SK-N-SH treated with all-trans-retinoic acid at 6 μM for 48 hours (cell line): ENCODE data around the gene PTPRJ.

Source experiments
- ATAC-seq: fragments of 200-7000 bp; cut with Tn5 transposase; 3 replicates; pipeline ENCODE4 v1.9.1; 2020; ENCODE audit warnings: mild to moderate bottlenecking, moderate library complexity
- ARNTL ChIP-seq: fragments of 450-650 bp; formaldehyde crosslinking; IDR thresholded peaks from 2 replicates; pipeline ENCODE4 v1.5.0; 2020; ENCODE audit warnings: low read depth, mild to moderate bottlenecking, moderate library complexity, borderline replicate concordance
- BACH2 ChIP-seq: fragments of 250-450 bp; sonication (Bioruptor Pico); IDR thresholded peaks from 2 replicates; pipeline ENCODE4 v1.9.0; 2021; ENCODE audit warnings: mild to moderate bottlenecking, borderline replicate concordance
- CSDC2 ChIP-seq: fragments of 250-450 bp; sonication (Bioruptor Pico); IDR thresholded peaks from 2 replicates; pipeline ENCODE4 v1.5.0; 2020; ENCODE audit warnings: mild to moderate bottlenecking, moderate library complexity
- ESRRG ChIP-seq: fragments of 250-450 bp; sonication (Bioruptor Pico); IDR thresholded peaks from 2 replicates; pipeline ENCODE4 v1.6.1; 2021; ENCODE audit warnings: mild to moderate bottlenecking
- GLIS3 ChIP-seq: fragments of 250-450 bp; sonication (Bioruptor Pico); IDR thresholded peaks from 2 replicates; pipeline ENCODE4 v1.5.0; 2020; ENCODE audit warnings: mild to moderate bottlenecking, moderate library complexity
- ISL1 ChIP-seq: fragments of 250-450 bp; sonication (Bioruptor Pico); IDR thresholded peaks from 2 replicates; pipeline ENCODE4 v2.1.2; 2022; ENCODE audit warnings: mild to moderate bottlenecking, moderate library complexity
- OSR1 ChIP-seq: fragments of 250-450 bp; sonication (Bioruptor Pico); IDR thresholded peaks from 2 replicates; pipeline ENCODE4 v1.8.0; 2022; ENCODE audit warnings: moderate library complexity, mild to moderate bottlenecking, inconsistent platforms
- PPARA ChIP-seq: fragments of 250-450 bp; sonication (Bioruptor Pico); IDR thresholded peaks from 2 replicates; pipeline ENCODE4 v1.5.0; 2020; ENCODE audit warnings: mild to moderate bottlenecking, borderline replicate concordance
- RARB ChIP-seq: fragments of 250-450 bp; sonication (Bioruptor Pico); IDR thresholded peaks from 2 replicates; pipeline ENCODE4 v1.8.0; 2021; ENCODE audit warnings: mild to moderate bottlenecking, moderate library complexity
- SNAI2 ChIP-seq: fragments of 250-450 bp; sonication (Bioruptor Pico); IDR thresholded peaks from 2 replicates; pipeline ENCODE4 v1.5.0; 2020; ENCODE audit warnings: mild to moderate bottlenecking, moderate library complexity
- TCF4 ChIP-seq: fragments of 250-450 bp; sonication (Bioruptor Pico); IDR thresholded peaks from 2 replicates; pipeline ENCODE4 v1.8.0; 2021; ENCODE audit warnings: mild to moderate bottlenecking, moderate library complexity, borderline replicate concordance
- TOX ChIP-seq: fragments of 250-450 bp; sonication (Bioruptor Pico); IDR thresholded peaks from 2 replicates; pipeline ENCODE4 v1.8.0; 2021; ENCODE audit warnings: mild to moderate bottlenecking, moderate library complexity, borderline replicate concordance
- ZC3H10 ChIP-seq: fragments of 250-450 bp; sonication (Bioruptor Pico); IDR thresholded peaks from 2 replicates; pipeline ENCODE4 v1.5.1; 2021; ENCODE audit warnings: mild to moderate bottlenecking, moderate library complexity
- ZFP3 ChIP-seq: fragments of 250-450 bp; sonication (Bioruptor Pico); IDR thresholded peaks from 2 replicates; pipeline ENCODE4 v1.5.0; 2020; ENCODE audit warnings: mild to moderate bottlenecking, moderate library complexity
- ZFP30 ChIP-seq: fragments of 450-650 bp; formaldehyde crosslinking; IDR thresholded peaks from 2 replicates; pipeline ENCODE4 v1.5.0; 2022; ENCODE audit warnings: mild to moderate bottlenecking, moderate library complexity
- ZNF565 ChIP-seq: fragments of 450-650 bp; formaldehyde crosslinking; conservative IDR thresholded peaks from 2 replicates; pipeline ENCODE4 v1.5.0; 2020; ENCODE audit warnings: low read depth, mild to moderate bottlenecking, moderate library complexity
- ZNF70 ChIP-seq: fragments of 450-650 bp; formaldehyde crosslinking; IDR thresholded peaks from 2 replicates; pipeline ENCODE4 v1.5.0; 2020; ENCODE audit warnings: mild to moderate bottlenecking, moderate library complexity
- ZNF8 ChIP-seq: fragments of 450-650 bp; formaldehyde crosslinking; IDR thresholded peaks from 2 replicates; pipeline ENCODE4 v1.5.0; 2020; ENCODE audit warnings: mild to moderate bottlenecking, moderate library complexity
- TF ChIP-seq, protein P1 (sequence below): fragments of 250-450 bp; sonication (Bioruptor Pico); IDR thresholded peaks from 2 replicates; pipeline ENCODE4 v1.5.1; 2020; ENCODE audit warnings: low read depth, mild to moderate bottlenecking, moderate library complexity
- TF ChIP-seq, protein P2 (sequence below): fragments of 250-450 bp; sonication (Bioruptor Pico); IDR thresholded peaks from 2 replicates; pipeline ENCODE4 v1.8.0; 2020; ENCODE audit warnings: mild to moderate bottlenecking, moderate library complexity, borderline replicate concordance
- TF ChIP-seq, protein P3 (sequence below): fragments of 250-450 bp; sonication (Bioruptor Pico); IDR thresholded peaks from 2 replicates; pipeline ENCODE4 v1.5.0; 2020; ENCODE audit warnings: mild to moderate bottlenecking, moderate library complexity
- TF ChIP-seq, protein P4 (sequence below): fragments of 250-450 bp; sonication (Bioruptor Pico); IDR thresholded peaks from 2 replicates; pipeline ENCODE4 v1.8.0; 2021; ENCODE audit warnings: low read depth, mild to moderate bottlenecking, moderate library complexity, borderline replicate concordance

The PTPRJ gene

DNA sequence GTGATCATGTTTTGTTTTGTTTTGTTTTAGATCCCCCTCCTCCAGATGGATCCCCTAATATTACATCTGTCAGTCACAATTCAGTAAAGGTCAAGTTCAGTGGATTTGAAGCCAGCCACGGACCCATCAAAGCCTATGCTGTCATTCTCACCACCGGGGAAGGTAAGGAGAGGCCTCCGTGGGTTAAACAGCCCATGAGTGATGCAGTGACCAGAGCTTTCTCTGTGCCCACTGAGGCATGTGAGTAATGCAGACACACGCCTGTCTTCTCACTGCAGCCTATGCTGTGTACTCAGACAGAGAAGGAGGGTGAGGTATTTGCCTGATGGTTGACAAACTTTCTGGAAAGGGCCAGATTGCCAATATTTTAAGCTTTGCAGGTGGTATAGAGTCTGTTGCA lies 162.5 kb downstream of the PTPRJ start:
- no peak for TF ChIP-seq ZC3H10 (CRISPR knock-in tag)
- TF ChIP-seq ARNTL (CRISPR knock-in tag) = no peak
- TF ChIP-seq TOX (CRISPR knock-in tag) = no peak
- TF ChIP-seq ZFP3 (CRISPR knock-in tag) = no peak
- TF ChIP-seq, protein P1, sequence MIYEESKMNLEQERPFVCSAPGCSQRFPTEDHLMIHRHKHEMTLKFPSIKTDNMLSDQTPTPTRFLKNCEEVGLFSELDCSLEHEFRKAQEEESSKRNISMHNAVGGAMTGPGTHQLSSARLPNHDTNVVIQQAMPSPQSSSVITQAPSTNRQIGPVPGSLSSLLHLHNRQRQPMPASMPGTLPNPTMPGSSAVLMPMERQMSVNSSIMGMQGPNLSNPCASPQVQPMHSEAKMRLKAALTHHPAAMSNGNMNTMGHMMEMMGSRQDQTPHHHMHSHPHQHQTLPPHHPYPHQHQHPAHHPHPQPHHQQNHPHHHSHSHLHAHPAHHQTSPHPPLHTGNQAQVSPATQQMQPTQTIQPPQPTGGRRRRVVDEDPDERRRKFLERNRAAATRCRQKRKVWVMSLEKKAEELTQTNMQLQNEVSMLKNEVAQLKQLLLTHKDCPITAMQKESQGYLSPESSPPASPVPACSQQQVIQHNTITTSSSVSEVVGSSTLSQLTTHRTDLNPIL (CRISPR knock-in tag) = no peak
- no peak for TF ChIP-seq GLIS3 (CRISPR knock-in tag)
- no peak for TF ChIP-seq BACH2 (CRISPR knock-in tag)
- TF ChIP-seq SNAI2 (CRISPR knock-in tag) = no peak
- TF ChIP-seq ZNF70 (CRISPR knock-in tag) = no peak
- TF ChIP-seq, all 23 proteins: peak for 0
- no peak for ATAC-seq

DNA sequence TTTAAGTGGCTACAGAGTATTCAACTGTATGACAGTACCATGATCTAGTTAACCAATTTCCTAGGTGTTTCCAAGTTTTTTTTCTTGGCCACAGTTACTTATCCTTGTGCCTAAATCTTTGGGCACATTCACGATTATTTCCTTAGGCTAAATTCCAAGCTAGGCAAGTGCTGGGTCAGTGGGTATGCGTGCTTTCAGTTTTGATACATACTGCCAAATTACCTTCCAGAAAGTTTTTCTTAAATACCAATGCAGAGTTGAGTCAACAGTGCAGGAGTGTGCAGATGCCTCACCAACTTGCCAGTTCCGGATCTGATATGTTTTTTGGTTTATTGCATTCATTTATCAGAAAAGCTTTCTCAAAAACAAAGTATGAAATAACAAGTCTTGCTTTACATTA lies 168.4 kb downstream of the PTPRJ start:
- ATAC-seq = no peak
- no peak for TF ChIP-seq ARNTL (CRISPR knock-in tag)
- TF ChIP-seq, protein P2, sequence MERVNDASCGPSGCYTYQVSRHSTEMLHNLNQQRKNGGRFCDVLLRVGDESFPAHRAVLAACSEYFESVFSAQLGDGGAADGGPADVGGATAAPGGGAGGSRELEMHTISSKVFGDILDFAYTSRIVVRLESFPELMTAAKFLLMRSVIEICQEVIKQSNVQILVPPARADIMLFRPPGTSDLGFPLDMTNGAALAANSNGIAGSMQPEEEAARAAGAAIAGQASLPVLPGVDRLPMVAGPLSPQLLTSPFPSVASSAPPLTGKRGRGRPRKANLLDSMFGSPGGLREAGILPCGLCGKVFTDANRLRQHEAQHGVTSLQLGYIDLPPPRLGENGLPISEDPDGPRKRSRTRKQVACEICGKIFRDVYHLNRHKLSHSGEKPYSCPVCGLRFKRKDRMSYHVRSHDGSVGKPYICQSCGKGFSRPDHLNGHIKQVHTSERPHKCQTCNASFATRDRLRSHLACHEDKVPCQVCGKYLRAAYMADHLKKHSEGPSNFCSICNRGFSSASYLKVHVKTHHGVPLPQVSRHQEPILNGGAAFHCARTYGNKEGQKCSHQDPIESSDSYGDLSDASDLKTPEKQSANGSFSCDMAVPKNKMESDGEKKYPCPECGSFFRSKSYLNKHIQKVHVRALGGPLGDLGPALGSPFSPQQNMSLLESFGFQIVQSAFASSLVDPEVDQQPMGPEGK (CRISPR knock-in tag) = no peak
- no peak for TF ChIP-seq CSDC2
- TF ChIP-seq, protein P3, sequence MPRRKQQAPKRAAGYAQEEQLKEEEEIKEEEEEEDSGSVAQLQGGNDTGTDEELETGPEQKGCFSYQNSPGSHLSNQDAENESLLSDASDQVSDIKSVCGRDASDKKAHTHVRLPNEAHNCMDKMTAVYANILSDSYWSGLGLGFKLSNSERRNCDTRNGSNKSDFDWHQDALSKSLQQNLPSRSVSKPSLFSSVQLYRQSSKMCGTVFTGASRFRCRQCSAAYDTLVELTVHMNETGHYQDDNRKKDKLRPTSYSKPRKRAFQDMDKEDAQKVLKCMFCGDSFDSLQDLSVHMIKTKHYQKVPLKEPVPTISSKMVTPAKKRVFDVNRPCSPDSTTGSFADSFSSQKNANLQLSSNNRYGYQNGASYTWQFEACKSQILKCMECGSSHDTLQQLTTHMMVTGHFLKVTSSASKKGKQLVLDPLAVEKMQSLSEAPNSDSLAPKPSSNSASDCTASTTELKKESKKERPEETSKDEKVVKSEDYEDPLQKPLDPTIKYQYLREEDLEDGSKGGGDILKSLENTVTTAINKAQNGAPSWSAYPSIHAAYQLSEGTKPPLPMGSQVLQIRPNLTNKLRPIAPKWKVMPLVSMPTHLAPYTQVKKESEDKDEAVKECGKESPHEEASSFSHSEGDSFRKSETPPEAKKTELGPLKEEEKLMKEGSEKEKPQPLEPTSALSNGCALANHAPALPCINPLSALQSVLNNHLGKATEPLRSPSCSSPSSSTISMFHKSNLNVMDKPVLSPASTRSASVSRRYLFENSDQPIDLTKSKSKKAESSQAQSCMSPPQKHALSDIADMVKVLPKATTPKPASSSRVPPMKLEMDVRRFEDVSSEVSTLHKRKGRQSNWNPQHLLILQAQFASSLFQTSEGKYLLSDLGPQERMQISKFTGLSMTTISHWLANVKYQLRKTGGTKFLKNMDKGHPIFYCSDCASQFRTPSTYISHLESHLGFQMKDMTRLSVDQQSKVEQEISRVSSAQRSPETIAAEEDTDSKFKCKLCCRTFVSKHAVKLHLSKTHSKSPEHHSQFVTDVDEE (CRISPR knock-in tag) = no peak
- TF ChIP-seq TCF4 (CRISPR knock-in tag) = no peak
- TF ChIP-seq ISL1 (CRISPR knock-in tag) = no peak
- TF ChIP-seq, protein P4, sequence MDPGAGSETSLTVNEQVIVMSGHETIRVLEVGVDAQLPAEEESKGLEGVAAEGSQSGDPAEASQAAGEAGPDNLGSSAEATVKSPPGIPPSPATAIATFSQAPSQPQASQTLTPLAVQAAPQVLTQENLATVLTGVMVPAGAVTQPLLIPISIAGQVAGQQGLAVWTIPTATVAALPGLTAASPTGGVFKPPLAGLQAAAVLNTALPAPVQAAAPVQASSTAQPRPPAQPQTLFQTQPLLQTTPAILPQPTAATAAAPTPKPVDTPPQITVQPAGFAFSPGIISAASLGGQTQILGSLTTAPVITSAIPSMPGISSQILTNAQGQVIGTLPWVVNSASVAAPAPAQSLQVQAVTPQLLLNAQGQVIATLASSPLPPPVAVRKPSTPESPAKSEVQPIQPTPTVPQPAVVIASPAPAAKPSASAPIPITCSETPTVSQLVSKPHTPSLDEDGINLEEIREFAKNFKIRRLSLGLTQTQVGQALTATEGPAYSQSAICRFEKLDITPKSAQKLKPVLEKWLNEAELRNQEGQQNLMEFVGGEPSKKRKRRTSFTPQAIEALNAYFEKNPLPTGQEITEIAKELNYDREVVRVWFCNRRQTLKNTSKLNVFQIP = no peak
- TF ChIP-seq ZNF70 (CRISPR knock-in tag) = no peak
- TF ChIP-seq OSR1 = no peak
- no peak for TF ChIP-seq SNAI2 (CRISPR knock-in tag)
- no peak for TF ChIP-seq ZNF565 (CRISPR knock-in tag)
- no peak for TF ChIP-seq RARB (CRISPR knock-in tag)
- no peak for TF ChIP-seq PPARA (CRISPR knock-in tag)

DNA sequence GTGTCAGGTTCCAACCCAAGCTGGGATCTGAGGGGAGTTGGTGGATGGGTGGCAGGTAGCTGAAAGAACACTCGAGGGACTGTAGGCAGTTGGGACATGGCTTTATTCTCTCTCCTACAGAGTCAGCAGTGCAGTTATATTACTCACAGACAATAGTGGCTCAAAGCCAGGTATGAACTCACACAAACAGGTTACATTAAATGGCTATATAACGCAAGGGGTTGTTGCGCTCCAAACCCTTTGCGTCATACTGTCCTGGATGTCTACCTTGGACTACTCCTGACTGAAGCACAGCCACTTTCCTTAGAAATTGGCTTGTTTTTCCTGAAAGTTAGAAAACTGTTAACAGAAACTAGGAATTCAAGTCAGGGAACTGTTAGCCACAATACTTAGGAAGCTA lies 169.9 kb downstream of the PTPRJ start:
- ATAC-seq = no peak
- no peak for TF ChIP-seq ZNF8 (CRISPR knock-in tag)
- TF ChIP-seq CSDC2 = no peak
- no peak for TF ChIP-seq ISL1 (CRISPR knock-in tag)
- TF ChIP-seq ZFP3 (CRISPR knock-in tag) = no peak
- TF ChIP-seq ZC3H10 (CRISPR knock-in tag) = no peak
- TF ChIP-seq ZNF70 (CRISPR knock-in tag) = no peak
- TF ChIP-seq, protein P4 = no peak
- TF ChIP-seq ESRRG (CRISPR knock-in tag) = no peak
- TF ChIP-seq, protein P2 (CRISPR knock-in tag) = no peak
- no peak for TF ChIP-seq TCF4 (CRISPR knock-in tag)
- TF ChIP-seq GLIS3 (CRISPR knock-in tag) = no peak
- no peak for TF ChIP-seq ZNF565 (CRISPR knock-in tag)
- TF ChIP-seq, protein P3 (CRISPR knock-in tag) = no peak
- no peak for TF ChIP-seq ZFP30 (CRISPR knock-in tag)
- TF ChIP-seq, protein P1 (CRISPR knock-in tag) = no peak
